Right renal cortex interstitium (tissue), 3 donors: ENCODE results near the gene SPEN. TPM values are rescaled to one million over a fixed set of nuclear protein-coding genes. Genes with fewer than 3 reads are reported as not detected.
"Not testable (repeated sequence)": the region's sequence is repeated elsewhere in the genome, so short reads cannot be mapped to it uniquely, and the experiment has no call there.

ENCODE experiments used
- DNase-seq, 3 donors: peaks; one replicate each; pipeline ENCODE4 v3.0.0-alpha.2; 2013; ENCODE audit warnings: low read depth in 3 of 3, low spot score in 2 of 3
- polyA plus RNA-seq, 3 donors: library from polyadenylated mRNA; unstranded; fragments of 120-200 nt; gene quantifications; one replicate each; pipeline ENCODE4 v1.2.1, GENCODE V29; 2013; ENCODE audit not compliant: insufficient read length in 3 of 3

Gene SPEN
- polyA plus RNA-seq, 3 donors, result 50.5 to 59.2 (median 53.1) TPM

GRCh38 chr1:15974855-15975254 is 127.3 kb downstream of the SPEN start:
- DNase-seq, result no peak

- DNase-seq, result peak in 1 of 3 donors; percentile 17
Observed at GRCh38 chr1:15975358-15975804, 127.9 kb downstream of the SPEN start.

- peak; percentile 79 to 89 (median 87) for DNase-seq
Observed at GRCh38 chr1:15975805-15976680, 128.5 kb downstream of the SPEN start, which contains the start of gene ZBTB17. Gene ZBTB17 (minus strand): TSS chr1:15976101. CDS start chr1:15948495, 27,606 bp downstream.

GRCh38 chr1:15977947-15978346 is 130.4 kb downstream of the SPEN start:
- not testable (repeated sequence) for DNase-seq

GRCh38 chr1:15981679-15982078 is 134.2 kb downstream of the SPEN start:
- no peak for DNase-seq

- DNase-seq, result no peak
Observed at GRCh38 chr1:15983275-15983674, 135.8 kb downstream of the SPEN start.

GRCh38 chr1:15985611-15986297 is 138.2 kb downstream of the SPEN start:
- no peak for DNase-seq

- DNase-seq, result no peak
Observed at GRCh38 chr1:15988856-15989736, 141.6 kb downstream of the SPEN start.

GRCh38 chr1:15989776-15990175 is 142.3 kb downstream of the SPEN start:
- no peak for DNase-seq

Other genes starting within 250 kb of the SPEN start
- 10 to 100 TPM; 18.2 to 18.8 (median 18.3) TPM for gene DDI2, start 230.2 kb upstream of the SPEN start, polyA plus RNA-seq
- 10 to 100 TPM; 37.9 to 46.7 (median 43.0) TPM for gene PLEKHM2, start 163.4 kb upstream of the SPEN start, polyA plus RNA-seq
- 1 to 10 TPM; 1.3 to 1.7 (median 1.4) TPM for gene SLC25A34, start 111.4 kb upstream of the SPEN start, polyA plus RNA-seq
- 1 to 10 TPM; 2.6 to 3.5 (median 3.3) TPM for gene TMEM82, start 105.2 kb upstream of the SPEN start, polyA plus RNA-seq
- 10 to 100 TPM; 41.7 to 55.0 (median 41.8) TPM for gene FBLIM1, start 88.9 kb upstream of the SPEN start, polyA plus RNA-seq
- 1 to 10 TPM in 2 of 3 donors, under 1 TPM in 1; 0.92 to 1.1 (median 1.1) TPM for gene UQCRHL, start 40.1 kb upstream of the SPEN start, polyA plus RNA-seq
- 10 to 100 TPM; 25.7 to 29.9 (median 28.3) TPM for gene ZBTB17, start 128.4 kb downstream of the SPEN start, polyA plus RNA-seq
- gene SRARP, start 156.5 kb downstream of the SPEN start, polyA plus RNA-seq, result under 1 TPM; 0.07 to 0.14 (median 0.10) TPM
- gene HSPB7, start 170.3 kb downstream of the SPEN start, polyA plus RNA-seq, result 1 to 10 TPM; 2.7 to 4.7 (median 3.9) TPM
- 10 to 100 TPM; 13.0 to 15.8 (median 14.2) TPM for gene CLCNKA, start 174.3 kb downstream of the SPEN start, polyA plus RNA-seq
- gene CLCNKB, start 196.1 kb downstream of the SPEN start, polyA plus RNA-seq, result 10 to 100 TPM; 41.4 to 69.9 (median 68.8) TPM
- 1 to 10 TPM; 1.0 to 1.6 (median 1.3) TPM for gene FAM131C, start 225.9 kb downstream of the SPEN start, polyA plus RNA-seq